ENCODE results near the gene EIF2D. TPM values are rescaled to one million over a fixed set of nuclear protein-coding genes. Genes with fewer than 3 reads are reported as not detected.

Gene EIF2D
- total RNA-seq, 2 experiments from 2014 or later: 100 to 102 TPM

DNA sequence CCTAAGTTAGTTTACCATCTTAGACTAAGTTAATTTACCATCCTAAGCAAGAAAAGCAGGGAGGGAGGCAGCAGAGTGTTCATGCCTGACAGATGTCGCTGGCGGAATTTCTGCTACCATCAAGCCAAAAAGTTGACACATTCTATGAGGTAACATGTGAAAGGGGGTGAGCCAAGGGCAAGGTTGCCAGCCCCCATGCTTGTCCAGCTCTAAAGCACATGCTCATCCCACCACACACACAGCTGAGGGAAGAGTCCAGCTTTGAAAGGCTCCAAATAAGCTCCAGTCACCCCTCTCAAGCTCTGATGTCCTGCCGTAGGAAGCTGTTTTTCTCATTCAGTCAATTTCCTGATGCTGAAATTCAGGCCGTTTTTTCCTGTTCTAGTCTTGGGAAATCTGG, 46.3 kb downstream of the EIF2D start:
- no peaks in the 10 kb centered on the region for H3K9me3 Mint-ChIP-seq
- ChIA-PET CTCF (interaction anchor here (1.0 to 24.5 kb wide), 6 partner anchors 11 to 76 kb away, joined by 3 to 583 read pairs (median 10); no protein-coding TSS in a partner anchor), POLR2A (interaction anchor here (0.9 to 30.6 kb wide), 5 partner anchors 5 to 96 kb away, joined by 3 to 1021 read pairs (median 4); partner anchors contain the start of gene IKBKE)
- TF ChIP-seq, protein P1, sequence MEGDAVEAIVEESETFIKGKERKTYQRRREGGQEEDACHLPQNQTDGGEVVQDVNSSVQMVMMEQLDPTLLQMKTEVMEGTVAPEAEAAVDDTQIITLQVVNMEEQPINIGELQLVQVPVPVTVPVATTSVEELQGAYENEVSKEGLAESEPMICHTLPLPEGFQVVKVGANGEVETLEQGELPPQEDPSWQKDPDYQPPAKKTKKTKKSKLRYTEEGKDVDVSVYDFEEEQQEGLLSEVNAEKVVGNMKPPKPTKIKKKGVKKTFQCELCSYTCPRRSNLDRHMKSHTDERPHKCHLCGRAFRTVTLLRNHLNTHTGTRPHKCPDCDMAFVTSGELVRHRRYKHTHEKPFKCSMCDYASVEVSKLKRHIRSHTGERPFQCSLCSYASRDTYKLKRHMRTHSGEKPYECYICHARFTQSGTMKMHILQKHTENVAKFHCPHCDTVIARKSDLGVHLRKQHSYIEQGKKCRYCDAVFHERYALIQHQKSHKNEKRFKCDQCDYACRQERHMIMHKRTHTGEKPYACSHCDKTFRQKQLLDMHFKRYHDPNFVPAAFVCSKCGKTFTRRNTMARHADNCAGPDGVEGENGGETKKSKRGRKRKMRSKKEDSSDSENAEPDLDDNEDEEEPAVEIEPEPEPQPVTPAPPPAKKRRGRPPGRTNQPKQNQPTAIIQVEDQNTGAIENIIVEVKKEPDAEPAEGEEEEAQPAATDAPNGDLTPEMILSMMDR (IDR thresholded peaks at IDR 0.05): no peak
- H3K27ac Mint-ChIP-seq: peak overlapping the region; percentile 100
- H3K4me3 Mint-ChIP-seq: peak overlapping the region; percentile 96
- intact Hi-C loops (cut with micrococcal nuclease): no loop called here
- H3K36me3 Mint-ChIP-seq (ENCODE audit: low read depth): peaks cover 97% of the 10 kb centered on the region
- no peak for ATAC-seq
- DNase-seq: no peak
- H3K4me1 Mint-ChIP-seq (ENCODE audit: low read depth): peaks cover 95% of the 10 kb centered on the region
- H3K27me3 Mint-ChIP-seq: no peaks in the 10 kb centered on the region

DNA sequence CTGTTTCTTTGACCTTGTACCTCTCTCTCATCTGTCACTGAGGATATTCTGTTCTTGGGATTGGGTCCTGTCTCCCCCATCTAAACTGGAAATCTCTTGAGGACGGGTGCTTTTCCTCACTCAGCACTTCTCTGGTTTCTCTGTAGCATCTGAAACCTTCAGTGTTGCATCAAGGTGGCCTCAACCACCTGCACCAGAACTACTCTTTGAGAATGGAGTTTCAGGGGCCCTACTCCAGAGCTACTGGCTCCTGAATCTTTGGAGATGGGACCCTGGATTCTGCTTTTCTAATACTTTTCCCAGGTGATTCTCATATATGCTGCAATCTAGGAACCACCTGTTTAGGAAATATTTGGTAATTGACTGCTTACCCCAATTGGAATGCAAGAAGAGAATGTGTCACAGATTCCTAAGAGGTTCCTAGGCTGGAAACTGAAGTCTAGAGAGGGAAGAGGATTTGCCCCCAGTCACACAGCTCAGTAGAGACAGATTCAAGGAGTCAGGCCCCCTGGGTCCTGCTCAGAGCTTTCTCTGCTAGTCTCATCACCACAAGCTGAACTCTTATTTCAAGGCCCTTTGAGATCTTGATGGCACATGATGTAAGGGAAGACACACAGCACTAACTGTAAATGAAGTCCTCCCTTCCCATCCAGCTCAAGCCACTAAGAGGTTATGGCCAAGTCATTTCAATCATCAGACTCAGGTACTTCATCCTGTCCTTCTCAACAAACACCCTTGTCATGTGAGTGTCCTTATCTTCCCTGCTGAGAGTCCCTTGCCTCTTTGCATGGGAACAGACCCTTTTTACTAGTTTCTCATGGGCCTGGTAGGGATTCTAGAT, 48.7 kb downstream of the EIF2D start:
- Mint-ChIP-seq H3K4me1 (ENCODE audit: low read depth) (peaks cover 82% of the 10 kb centered on the region), H3K4me3 (peak overlapping the region; percentile 96), H3K9me3 (no peaks in the 10 kb centered on the region), H3K27ac (peak overlapping the region; percentile 100), H3K27me3 (no peaks in the 10 kb centered on the region), H3K36me3 (ENCODE audit: low read depth) (peaks cover 98% of the 10 kb centered on the region)
- CTCF ChIA-PET: interaction anchor here (0.7 to 24.5 kb wide), 8 partner anchors 8 to 100 kb away, joined by 3 to 583 read pairs (median 5); no protein-coding TSS in a partner anchor
- DNase-seq: no peak
- POLR2A ChIA-PET: interaction anchor here (0.8 to 30.6 kb wide), 6 partner anchors 2 to 231 kb away, joined by 3 to 1021 read pairs (median 5); partner anchors contain the start of gene IKBKE
- intact Hi-C loops (cut with micrococcal nuclease): loop anchor here (2.0 kb wide), 1 partner anchor 15 kb away; no protein-coding TSS in a partner anchor
- TF ChIP-seq, protein P1 (IDR thresholded peaks at IDR 0.05): no peak
- ATAC-seq: no peak

DNA sequence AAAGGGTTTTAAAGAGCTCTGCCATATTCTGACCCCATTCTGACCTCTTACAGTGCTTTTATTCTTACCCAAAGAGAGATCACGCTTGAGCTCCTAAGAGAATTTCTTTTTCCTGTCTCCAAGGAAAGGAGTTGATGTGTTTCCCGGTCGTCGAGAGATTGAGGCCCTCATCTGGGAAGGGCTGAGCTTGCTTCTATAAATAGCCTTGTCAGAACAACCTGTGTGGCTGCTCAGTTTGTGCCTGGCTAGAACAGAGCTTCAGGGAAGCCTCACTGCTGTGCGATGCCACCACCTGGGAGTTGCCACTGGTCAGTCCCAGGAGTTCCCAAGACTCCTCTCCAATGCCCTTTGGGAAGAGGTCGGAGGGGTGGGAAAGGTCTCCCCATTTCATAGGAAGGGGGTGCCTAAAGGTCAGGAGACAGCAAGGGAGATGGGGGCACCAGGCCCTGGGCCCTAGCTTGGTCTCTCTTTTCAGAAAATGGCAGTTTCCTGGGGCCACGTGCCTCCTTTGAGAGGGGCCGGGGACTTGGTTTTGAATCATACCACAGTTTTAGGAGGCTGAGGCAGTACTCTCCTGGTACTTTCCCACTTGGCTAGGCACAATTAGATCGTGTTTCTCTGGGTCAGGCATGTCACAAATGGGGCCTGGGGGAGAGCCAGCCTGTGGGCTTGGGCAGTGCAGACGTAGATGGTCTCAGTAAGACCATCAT, 52.1 kb downstream of the EIF2D start:
- ChIA-PET POLR2A (interaction anchor here (0.7 to 30.6 kb wide), 4 partner anchors 1 to 93 kb away, joined by 3 to 1021 read pairs (median 512); no protein-coding TSS in a partner anchor), CTCF (interaction anchor here (1.0 to 24.5 kb wide), 6 partner anchors 8 to 52 kb away, joined by 3 to 583 read pairs (median 4); partner anchors contain the start of gene EIF2D)
- ATAC-seq: peak; percentile 2
- peak overlapping the region; percentile 100 for H3K27ac Mint-ChIP-seq
- DNase-seq: peak; percentile 72
- peaks cover 78% of the 10 kb centered on the region for H3K36me3 Mint-ChIP-seq (ENCODE audit: low read depth)
- H3K4me1 Mint-ChIP-seq (ENCODE audit: low read depth): peaks cover 59% of the 10 kb centered on the region
- TF ChIP-seq, protein P1 (IDR thresholded peaks at IDR 0.05): no peak
- peak overlapping the region; percentile 96 for H3K4me3 Mint-ChIP-seq
- intact Hi-C loops (cut with micrococcal nuclease): no loop called here
- H3K27me3 Mint-ChIP-seq: no peaks in the 10 kb centered on the region
- no peaks in the 10 kb centered on the region for H3K9me3 Mint-ChIP-seq

DNA sequence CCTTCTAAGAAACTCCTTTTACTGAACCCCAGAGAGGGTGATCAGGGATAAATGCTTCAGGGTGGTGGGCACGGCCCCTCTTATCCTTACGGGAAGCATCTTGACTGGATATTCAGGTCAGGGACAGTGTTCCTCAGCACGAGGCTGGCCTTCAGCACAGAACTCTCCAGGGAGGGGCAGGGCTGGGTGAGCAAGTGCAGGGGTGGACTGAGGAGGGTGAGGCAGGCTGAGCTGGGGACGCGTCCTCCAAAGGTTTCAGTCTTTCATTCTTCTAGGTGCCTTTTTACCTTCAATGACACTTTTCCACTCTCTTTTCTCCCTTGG, 52.6 kb downstream of the EIF2D start:
- H3K4me1 Mint-ChIP-seq (ENCODE audit: low read depth): peaks cover 59% of the 10 kb centered on the region
- ChIA-PET CTCF (interaction anchor here (1.3 to 24.5 kb wide), 4 partner anchors 8 to 49 kb away, joined by 3 to 583 read pairs (median 14); no protein-coding TSS in a partner anchor), POLR2A (interaction anchor here (0.7 to 30.6 kb wide), 5 partner anchors 1 to 92 kb away, joined by 3 to 1021 read pairs (median 5); partner anchors contain the start of gene EIF2D)
- TF ChIP-seq, protein P1 (IDR thresholded peaks at IDR 0.05): no peak
- intact Hi-C loops (cut with micrococcal nuclease): no loop called here
- ATAC-seq (no peak), DNase-seq (peak; percentile 51)
- peak overlapping the region; percentile 96 for H3K4me3 Mint-ChIP-seq
- H3K36me3 Mint-ChIP-seq (ENCODE audit: low read depth): peaks cover 73% of the 10 kb centered on the region
- no peaks in the 10 kb centered on the region for H3K9me3 Mint-ChIP-seq
- H3K27me3 Mint-ChIP-seq: no peaks in the 10 kb centered on the region
- peak overlapping the region; percentile 100 for H3K27ac Mint-ChIP-seq
